OCI-LY1 (cell line): ENCODE results near the gene ELOVL1.

Experiments used
- H2AFZ ChIP-seq: fragments of 200-600 bp; sonication (generic), shearing (Covaris generic); 2 replicates; pipeline ENCODE4 v1.6.0; 2014; ENCODE audit warnings: antibody characterized with exemption, mild to moderate bottlenecking, low read length
- H3F3A ChIP-seq: fragments of 200-600 bp; sonication (generic), shearing (Covaris generic); 2 replicates; pipeline ENCODE4 v1.6.0; 2014; ENCODE audit warnings: mild to moderate bottlenecking, antibody characterized with exemption, low read length, moderate library complexity; ENCODE audit not compliant: insufficient read depth
- H3K27ac ChIP-seq: fragments of 200-600 bp; sonication (generic); 2 replicates; pipeline ENCODE4 v1.5.1; 2014; ENCODE audit warnings: low read length, mixed run types, mild to moderate bottlenecking, low read depth; ENCODE audit not compliant: poor library complexity, severe bottlenecking
- H3K27me3 ChIP-seq: fragments of 200-600 bp; sonication (generic); 2 replicates; pipeline ENCODE4 v1.6.0; 2014; ENCODE audit warnings: antibody characterized with exemption, mild to moderate bottlenecking, low read length, moderate library complexity; ENCODE audit not compliant: insufficient read depth
- H3K36me3 ChIP-seq: fragments of 200-600 bp; sonication (generic); 2 replicates; pipeline ENCODE4 v1.6.1; 2014; ENCODE audit warnings: mild to moderate bottlenecking, antibody characterized with exemption, low read length, moderate library complexity, mixed read lengths; ENCODE audit not compliant: insufficient read depth
- H3K4me1 ChIP-seq: fragments of 200-600 bp; sonication (generic); 2 replicates; pipeline ENCODE4 v1.5.1; 2014; ENCODE audit warnings: mild to moderate bottlenecking, low read length, moderate library complexity; ENCODE audit not compliant: insufficient read depth, severe bottlenecking
- H3K4me2 ChIP-seq: fragments of 200-600 bp; sonication (generic), shearing (Covaris generic); 2 replicates; pipeline ENCODE4 v1.6.1; 2014; ENCODE audit warnings: low read length
- H3K4me3 ChIP-seq: fragments of 200-600 bp; sonication (generic); 2 replicates; pipeline ENCODE4 v1.5.1; 2014; ENCODE audit warnings: low read length, low read depth, mild to moderate bottlenecking, mixed read lengths; ENCODE audit not compliant: poor library complexity, severe bottlenecking
- H3K79me2 ChIP-seq: fragments of 200-600 bp; shearing (Covaris generic); 2 replicates; pipeline ENCODE4 v1.6.1; 2016; ENCODE audit warnings: mixed run types, low read length, mixed read lengths; ENCODE audit not compliant: insufficient read depth
- H3K9ac ChIP-seq: fragments of 200-600 bp; sonication (generic), shearing (Covaris generic); 2 replicates; pipeline ENCODE4 v1.6.1; 2014; ENCODE audit warnings: mild to moderate bottlenecking, low read length, mixed read lengths
- H3K9me2 ChIP-seq: fragments of 200-600 bp; sonication (generic), shearing (Covaris generic); 2 replicates; pipeline ENCODE4 v1.6.1; 2014; ENCODE audit warnings: low read depth, mild to moderate bottlenecking, low read length, mixed read lengths
- H3K9me3 ChIP-seq: fragments of 200-600 bp; shearing (Covaris generic); 2 replicates; pipeline ENCODE4 v1.6.1; 2014; ENCODE audit warnings: low read length, mixed read lengths
- H4K20me1 ChIP-seq: fragments of 200-600 bp; sonication (generic), shearing (Covaris generic); 2 replicates; pipeline ENCODE4 v1.6.0; 2016; ENCODE audit warnings: mild to moderate bottlenecking, low read length; ENCODE audit not compliant: insufficient read depth
- EZH2 ChIP-seq: fragments of 200-600 bp; sonication (generic), shearing (Covaris generic); IDR thresholded peaks from 2 replicates; pipeline ENCODE4 v1.8.0; 2017; ENCODE audit warnings: borderline replicate concordance, mixed run types, mild to moderate bottlenecking, antibody characterized with exemption, low read length, moderate library complexity, mixed read lengths
- TF ChIP-seq, protein P1 (sequence below): fragments of 200-600 bp; sonication (generic), shearing (Covaris generic); IDR thresholded peaks from 2 replicates; pipeline ENCODE4 v1.5.1; 2017; ENCODE audit warnings: mild to moderate bottlenecking, antibody characterized with exemption, low read length, moderate library complexity, mixed read lengths

ELOVL1 gene

DNA sequence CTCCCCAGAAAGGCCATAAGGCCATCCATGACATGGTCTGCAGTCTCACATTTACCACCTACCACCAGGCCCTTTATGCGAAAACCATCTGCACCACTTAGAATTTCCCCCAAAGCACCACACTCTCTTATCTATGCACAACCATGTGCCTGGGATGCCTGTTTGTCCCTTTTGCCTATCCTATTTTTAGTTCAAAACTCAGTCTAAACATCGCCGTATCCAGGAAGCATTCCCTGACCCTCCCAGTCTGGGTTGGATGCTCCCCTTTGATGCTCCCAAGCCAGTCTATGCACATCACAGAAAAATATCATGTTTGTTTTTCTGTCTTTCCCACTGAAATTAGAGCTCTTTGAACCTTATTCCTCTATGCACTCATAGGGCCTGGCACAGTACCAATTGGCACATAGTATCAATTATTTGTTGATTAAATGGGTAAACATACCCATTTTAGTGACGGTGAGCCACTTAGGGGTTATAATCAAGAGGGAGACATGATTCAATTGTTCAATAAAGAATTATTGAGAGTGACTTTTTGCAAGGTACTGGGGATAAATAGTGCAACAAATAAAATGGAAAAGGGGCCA is 23.5 kb downstream of the ELOVL1 start:
- Histone ChIP-seq H3F3A (no peaks in the 10 kb centered on the region), H3K4me1 (peaks cover 11% of the 10 kb centered on the region), H3K9me3 (no peaks in the 10 kb centered on the region), H3K79me2 (no peaks in the 10 kb centered on the region), H3K9me2 (no peaks in the 10 kb centered on the region), H3K27me3 (no peaks in the 10 kb centered on the region), H2AFZ (no peak overlapping the region), H4K20me1 (no peaks in the 10 kb centered on the region), H3K36me3 (no peaks in the 10 kb centered on the region), H3K9ac (no peak overlapping the region), H3K4me2 (no peak overlapping the region), H3K27ac (no peak overlapping the region), H3K4me3 (no peak overlapping the region)
- TF ChIP-seq, protein P1, sequence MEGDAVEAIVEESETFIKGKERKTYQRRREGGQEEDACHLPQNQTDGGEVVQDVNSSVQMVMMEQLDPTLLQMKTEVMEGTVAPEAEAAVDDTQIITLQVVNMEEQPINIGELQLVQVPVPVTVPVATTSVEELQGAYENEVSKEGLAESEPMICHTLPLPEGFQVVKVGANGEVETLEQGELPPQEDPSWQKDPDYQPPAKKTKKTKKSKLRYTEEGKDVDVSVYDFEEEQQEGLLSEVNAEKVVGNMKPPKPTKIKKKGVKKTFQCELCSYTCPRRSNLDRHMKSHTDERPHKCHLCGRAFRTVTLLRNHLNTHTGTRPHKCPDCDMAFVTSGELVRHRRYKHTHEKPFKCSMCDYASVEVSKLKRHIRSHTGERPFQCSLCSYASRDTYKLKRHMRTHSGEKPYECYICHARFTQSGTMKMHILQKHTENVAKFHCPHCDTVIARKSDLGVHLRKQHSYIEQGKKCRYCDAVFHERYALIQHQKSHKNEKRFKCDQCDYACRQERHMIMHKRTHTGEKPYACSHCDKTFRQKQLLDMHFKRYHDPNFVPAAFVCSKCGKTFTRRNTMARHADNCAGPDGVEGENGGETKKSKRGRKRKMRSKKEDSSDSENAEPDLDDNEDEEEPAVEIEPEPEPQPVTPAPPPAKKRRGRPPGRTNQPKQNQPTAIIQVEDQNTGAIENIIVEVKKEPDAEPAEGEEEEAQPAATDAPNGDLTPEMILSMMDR, result no peak
- TF ChIP-seq EZH2, result no peak

DNA sequence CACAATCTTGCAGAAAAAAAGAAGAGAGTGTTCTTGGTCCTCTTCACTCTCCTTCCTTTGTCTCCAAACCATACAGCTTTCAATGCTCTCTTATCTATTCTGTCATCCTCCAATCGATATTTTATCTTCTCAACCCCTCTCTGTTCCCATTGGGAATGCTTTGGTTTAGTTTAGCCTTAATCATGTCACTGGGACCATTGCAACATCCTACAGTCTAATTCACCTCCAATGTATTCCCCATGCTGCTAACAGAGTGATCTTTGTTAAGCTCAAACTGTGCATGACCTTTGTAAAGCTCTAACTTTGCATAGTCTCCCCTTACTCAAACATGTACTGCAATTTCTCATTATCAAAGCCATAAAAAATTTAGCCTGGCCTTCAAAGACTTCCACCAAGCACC is 27.3 kb downstream of the ELOVL1 start:
- Histone ChIP-seq H3K4me3 (no peak overlapping the region), H3K4me2 (no peak overlapping the region), H3K9me2 (no peaks in the 10 kb centered on the region), H3K9ac (no peak overlapping the region), H3F3A (no peaks in the 10 kb centered on the region), H3K79me2 (no peaks in the 10 kb centered on the region), H2AFZ (no peak overlapping the region), H3K4me1 (no peaks in the 10 kb centered on the region), H3K9me3 (no peaks in the 10 kb centered on the region), H3K36me3 (no peaks in the 10 kb centered on the region), H4K20me1 (no peaks in the 10 kb centered on the region), H3K27me3 (no peaks in the 10 kb centered on the region), H3K27ac (no peak overlapping the region)
- no peak for TF ChIP-seq EZH2
- TF ChIP-seq, protein P1, result no peak

DNA sequence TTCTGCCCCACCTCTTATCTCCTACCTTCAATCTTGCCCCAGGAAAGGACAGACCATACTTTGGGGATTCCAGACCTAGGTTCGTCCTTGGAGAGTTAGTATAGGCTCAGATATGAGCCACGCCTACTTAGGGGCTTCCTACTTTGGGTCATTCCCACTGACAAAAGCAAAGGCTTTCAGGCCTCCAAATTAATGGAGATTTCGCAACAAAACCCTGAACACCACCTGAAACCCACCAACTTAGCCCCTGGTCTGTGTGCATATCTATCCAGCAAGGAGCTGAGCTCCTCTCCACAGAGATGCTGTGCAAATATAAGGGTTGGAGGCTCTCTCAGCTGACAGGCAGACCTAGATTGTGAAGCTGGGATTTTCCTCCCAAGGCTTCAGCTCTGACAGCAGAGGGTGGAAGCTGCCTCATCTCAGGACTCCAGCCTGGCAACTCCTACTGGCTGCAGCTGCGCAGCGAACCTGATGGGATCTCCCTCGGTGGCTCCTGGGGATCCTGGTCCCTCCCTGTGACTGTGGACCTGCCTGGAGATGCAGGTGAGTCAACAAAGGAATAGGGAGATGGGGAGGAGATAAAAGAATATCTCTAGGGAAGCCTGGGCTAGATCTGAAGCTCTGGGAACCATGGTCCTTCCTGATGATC is 28.1 kb downstream of the ELOVL1 start:
- Histone ChIP-seq H3K27me3 (no peaks in the 10 kb centered on the region), H3K4me1 (no peaks in the 10 kb centered on the region), H3K9me3 (no peaks in the 10 kb centered on the region), H3K79me2 (no peaks in the 10 kb centered on the region), H3K4me2 (no peak overlapping the region), H3K4me3 (no peak overlapping the region), H3K9me2 (no peaks in the 10 kb centered on the region), H2AFZ (no peak overlapping the region), H4K20me1 (no peaks in the 10 kb centered on the region), H3F3A (no peaks in the 10 kb centered on the region), H3K27ac (no peak overlapping the region), H3K9ac (no peak overlapping the region), H3K36me3 (no peaks in the 10 kb centered on the region)
- TF ChIP-seq, protein P1, result no peak
- TF ChIP-seq EZH2, result no peak
